Astrocyte (in vitro differentiated cells and primary cell): ENCODE results near the gene MED12L.

ENCODE experiments used
- EZH2 ChIP-seq: IDR thresholded peaks from 2 replicates; pipeline ENCODE4 v1.6.1; 2012; ENCODE audit warnings: mild to moderate bottlenecking, low read length, inconsistent platforms; ENCODE audit not compliant: insufficient read depth
- TF ChIP-seq, protein P1 (sequence below): IDR thresholded peaks from 2 replicates; pipeline ENCODE4 v1.5.1; 2011; ENCODE audit warnings: low read depth, mild to moderate bottlenecking, inconsistent platforms, low read length, moderate library complexity; ENCODE audit not compliant: insufficient read depth

DNA sequence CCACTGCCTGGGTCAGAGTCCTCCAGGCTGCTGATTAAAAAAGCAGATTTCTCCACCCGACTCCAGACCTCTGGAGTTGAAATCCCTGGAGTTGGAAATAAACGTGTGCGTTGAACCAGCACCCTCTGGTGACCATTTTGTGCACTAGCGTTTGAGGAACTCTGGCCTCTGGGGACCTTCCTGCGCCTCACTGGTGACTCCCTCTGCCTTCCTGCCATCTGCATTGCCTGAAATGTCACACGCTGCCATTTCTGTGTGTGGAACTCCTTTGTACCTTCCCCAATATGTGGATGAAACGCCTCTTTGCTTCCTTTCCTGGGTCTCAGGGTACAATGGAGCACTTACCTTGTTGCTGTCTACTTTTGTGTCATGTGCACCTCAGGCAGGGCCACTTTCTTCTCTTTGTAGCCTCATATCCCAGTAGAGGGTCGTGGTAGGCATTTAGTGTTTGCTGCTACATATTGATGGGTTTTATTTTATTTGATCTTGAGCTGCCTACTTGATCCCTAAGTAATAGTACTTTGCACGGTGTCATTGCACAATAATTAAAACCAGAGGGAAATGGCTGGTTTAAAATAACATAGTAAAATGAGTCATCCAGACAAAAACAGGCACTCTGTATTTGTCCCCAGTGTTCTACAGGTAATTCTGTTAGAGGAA is 60.7 kb downstream of the MED12L start:
- TF ChIP-seq, protein P1, sequence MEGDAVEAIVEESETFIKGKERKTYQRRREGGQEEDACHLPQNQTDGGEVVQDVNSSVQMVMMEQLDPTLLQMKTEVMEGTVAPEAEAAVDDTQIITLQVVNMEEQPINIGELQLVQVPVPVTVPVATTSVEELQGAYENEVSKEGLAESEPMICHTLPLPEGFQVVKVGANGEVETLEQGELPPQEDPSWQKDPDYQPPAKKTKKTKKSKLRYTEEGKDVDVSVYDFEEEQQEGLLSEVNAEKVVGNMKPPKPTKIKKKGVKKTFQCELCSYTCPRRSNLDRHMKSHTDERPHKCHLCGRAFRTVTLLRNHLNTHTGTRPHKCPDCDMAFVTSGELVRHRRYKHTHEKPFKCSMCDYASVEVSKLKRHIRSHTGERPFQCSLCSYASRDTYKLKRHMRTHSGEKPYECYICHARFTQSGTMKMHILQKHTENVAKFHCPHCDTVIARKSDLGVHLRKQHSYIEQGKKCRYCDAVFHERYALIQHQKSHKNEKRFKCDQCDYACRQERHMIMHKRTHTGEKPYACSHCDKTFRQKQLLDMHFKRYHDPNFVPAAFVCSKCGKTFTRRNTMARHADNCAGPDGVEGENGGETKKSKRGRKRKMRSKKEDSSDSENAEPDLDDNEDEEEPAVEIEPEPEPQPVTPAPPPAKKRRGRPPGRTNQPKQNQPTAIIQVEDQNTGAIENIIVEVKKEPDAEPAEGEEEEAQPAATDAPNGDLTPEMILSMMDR, result peak; percentile 98
- no peak for TF ChIP-seq EZH2
